Activated gamma-delta T cell (primary cell): ENCODE data around the gene TMEM51.
"Not testable (repeated sequence)": the region's sequence is repeated elsewhere in the genome, so short reads cannot be mapped to it uniquely, and the experiment has no call there.

Experiments
- DNase-seq: peaks from one replicate; lab custom pipeline; 2025; lab: John Stamatoyannopoulos, UW

Gene TMEM51

DNA sequence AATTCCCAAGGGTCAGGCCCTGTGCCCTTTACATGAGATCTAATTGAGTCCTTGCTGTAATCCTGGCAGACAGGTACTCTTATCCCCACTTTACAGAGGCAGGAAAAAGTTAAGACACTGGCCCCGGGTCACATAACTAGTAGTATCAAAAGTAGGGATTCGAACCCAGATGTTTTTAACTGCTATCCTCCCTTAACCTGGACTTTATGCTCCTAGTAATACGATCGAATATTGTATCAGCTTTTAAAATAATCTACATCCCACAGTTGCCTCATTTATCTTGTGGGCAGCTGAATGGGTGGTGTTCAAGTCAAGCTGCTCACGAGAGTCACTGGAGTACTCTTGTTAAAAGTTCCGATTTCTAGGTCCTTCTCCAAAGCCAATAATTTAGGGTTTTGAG lies 25.5 kb upstream of the TMEM51 start:
- no peak for DNase-seq

GRCh38 chr1:15128520-15129313 lies 24.8 kb upstream of the TMEM51 start:
- DNase-seq, result no peak

- DNase-seq, result no peak
Observed at GRCh38 chr1:15129944-15130343, 23.6 kb upstream of the TMEM51 start.

- DNase-seq, result no peak
Observed at GRCh38 chr1:15130607-15131006, 22.9 kb upstream of the TMEM51 start.

DNA sequence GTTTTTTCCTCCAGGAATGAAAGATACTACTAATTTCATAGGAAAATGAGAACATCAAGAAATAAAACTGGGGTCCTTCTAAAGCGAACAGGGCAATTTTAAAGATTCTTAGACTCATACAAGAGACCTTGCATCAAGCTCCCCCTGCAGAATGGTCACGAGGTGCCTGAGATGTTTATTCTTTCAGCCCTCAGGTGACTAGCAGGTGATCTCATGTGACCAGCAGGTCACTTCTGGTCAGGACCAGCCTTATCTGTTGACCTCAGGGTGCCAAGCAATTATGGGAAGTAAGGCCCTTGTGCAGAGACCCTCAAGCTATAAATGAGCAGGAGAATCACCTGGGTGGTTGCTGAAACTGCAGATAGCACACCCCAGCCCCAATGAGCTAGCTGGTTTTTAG lies 20.6 kb upstream of the TMEM51 start:
- DNase-seq, result no peak

- no peak for DNase-seq
Observed at GRCh38 chr1:15134285-15134684, 19.3 kb upstream of the TMEM51 start.

- not testable (repeated sequence) for DNase-seq
Observed at GRCh38 chr1:15135604-15136003, 17.9 kb upstream of the TMEM51 start.

DNA sequence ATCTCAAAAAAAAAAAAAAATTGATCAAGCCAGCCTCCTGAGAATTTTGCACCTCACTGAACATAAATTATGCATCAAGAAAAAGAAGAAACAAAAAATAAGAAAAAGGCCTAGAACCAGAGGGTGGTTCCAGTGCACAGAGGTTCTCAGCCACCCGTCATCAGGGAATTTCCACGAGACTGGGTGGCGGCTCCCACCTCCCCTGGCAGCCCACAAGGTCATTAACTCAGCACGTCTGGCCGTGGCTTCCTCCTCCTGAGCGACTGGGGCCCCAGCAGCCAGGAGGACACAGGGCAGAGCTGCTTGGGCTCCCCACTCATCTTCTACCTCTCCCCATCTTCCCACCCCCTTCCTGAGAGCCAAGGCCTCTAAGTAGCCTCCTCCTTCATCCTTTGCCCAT lies 15.7 kb upstream of the TMEM51 start:
- no peak for DNase-seq

- no peak for DNase-seq
Observed at GRCh38 chr1:15139654-15140350, 13.7 kb upstream of the TMEM51 start.

DNA sequence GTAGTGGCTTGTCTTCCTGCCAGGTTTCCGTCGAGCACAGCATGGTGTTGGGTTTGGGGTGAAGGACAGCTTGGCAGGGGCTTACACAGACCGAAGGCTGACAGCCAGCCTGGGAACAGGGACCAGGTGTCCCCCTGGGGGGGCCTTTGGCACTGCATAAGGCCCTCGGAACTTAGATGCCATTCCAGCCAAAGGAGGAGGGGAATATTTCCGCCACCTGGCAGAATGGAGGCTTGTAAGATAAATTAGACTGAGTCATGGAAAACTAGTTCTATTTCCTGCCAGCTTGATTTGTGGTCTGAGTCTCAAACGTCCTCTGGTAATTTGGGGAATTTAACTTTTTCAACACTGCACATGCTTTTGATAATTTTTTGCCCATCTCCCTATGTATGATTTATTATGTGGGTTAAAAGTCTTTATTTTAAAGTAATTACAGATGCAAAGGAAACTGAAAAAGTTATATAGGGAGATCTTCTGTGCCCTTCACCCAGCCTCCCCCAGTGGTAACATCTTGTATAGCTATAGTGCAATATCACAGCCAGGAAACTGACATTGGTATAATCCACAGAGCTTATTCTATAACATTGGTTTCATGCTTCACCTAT lies 11.5 kb upstream of the TMEM51 start:
- no peak for DNase-seq

DNA sequence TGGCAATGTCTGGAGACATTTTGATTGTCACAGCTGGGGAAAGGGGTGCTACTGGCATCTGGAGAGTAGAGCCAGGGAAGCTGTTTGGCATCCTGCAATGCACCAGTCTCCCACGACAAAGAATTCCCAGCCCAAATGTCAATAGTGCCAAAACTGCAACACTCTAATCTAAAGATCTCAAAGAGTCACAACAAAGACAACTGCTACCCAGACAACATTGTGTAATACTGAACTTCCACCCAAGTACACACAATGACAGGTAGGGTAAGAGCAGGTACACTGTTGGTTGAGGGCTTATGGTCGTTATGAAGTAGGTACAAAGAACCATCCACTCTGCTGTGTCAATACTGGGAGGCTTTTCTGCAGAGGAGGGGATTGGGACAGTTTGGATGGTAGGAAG lies 8.2 kb upstream of the TMEM51 start:
- no peak for DNase-seq

- DNase-seq, result no peak
Observed at GRCh38 chr1:15146142-15146680, 7.3 kb upstream of the TMEM51 start.

DNA sequence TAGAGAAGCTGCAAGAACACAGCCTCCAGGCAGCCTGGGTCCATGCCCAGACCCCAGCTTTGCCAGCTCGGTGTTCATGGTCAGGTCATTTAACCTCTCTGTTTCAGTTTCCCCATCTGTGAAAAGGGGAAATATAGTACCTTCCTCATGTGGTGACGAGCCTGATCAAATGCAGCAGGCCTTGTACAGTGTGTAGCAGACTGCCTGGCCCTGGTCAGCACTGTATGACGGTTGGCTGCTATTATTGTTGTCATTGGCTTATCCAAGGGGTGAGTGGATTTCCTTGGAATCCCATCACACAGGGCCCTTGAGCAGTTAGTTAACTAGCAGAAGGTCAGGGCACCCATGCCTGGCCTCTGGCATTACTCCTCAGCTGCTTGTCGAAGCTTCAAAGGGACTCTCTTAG lies 6.6 kb upstream of the TMEM51 start:
- no peak for DNase-seq

- no peak for DNase-seq
Observed at GRCh38 chr1:15148004-15148403, 5.5 kb upstream of the TMEM51 start.

GRCh38 chr1:15148475-15148874 lies 5.1 kb upstream of the TMEM51 start:
- no peak for DNase-seq

DNA sequence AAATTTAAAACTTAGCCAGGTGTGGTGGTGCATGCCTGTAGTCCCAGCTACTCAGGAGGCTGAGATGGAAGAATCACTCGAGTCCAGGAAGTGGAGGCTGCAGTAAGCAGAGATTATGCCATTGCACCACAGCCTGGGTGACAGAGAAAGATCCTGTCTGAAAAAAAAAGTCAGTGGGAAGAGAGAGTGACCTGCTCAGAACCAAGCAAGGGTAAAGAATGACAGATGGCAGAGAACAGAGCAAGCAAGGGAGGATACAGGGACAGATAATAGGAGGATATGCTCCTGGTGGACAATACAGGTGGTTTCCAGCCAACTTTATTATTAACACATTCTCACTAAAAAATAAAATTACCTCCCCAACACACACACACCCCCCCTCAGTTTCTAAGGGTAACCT lies 4.6 kb upstream of the TMEM51 start:
- DNase-seq, result no peak

DNA sequence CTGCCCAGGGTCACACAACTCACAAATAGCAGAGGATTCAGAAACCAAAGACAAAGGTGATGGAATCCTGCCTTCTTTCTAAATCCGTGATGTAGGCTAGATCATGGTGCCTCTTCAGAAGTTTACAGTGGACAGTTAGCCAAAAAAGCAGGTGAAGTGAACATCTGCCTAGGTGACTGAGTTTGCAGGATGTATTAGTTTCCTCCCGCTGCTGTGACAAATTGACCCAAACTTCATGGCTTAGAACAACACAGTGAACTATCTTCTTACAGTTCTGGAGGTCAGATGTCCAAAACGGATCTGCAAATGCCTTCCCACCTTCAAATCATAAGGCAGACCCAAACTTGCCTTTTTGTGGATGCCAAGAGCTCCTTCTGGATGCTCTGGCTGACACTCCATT lies 3.2 kb upstream of the TMEM51 start:
- no peak for DNase-seq

DNA sequence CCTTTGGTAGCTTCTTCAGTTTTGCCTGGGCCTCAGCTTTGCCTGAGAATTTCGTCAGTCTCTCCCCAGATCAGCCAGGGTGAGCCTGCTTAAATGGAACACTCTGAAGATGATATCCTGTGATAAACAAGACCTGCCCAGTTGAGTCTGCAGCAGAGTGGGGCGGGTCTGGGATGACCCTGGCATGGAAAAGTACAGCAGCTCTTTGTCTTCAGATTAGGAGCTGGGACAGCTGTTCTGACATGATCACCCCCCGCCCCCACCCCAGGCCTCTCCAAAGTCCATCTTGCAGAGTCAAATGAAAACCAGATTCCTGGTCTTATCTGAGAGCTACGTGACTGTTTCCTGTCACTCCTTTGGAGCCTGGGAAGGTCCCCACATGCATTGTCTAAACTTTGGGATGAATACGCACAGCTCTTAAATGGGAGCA lies 2.2 kb upstream of the TMEM51 start:
- DNase-seq, result no peak

GRCh38 chr1:15151871-15152270 lies 1.7 kb upstream of the TMEM51 start:
- DNase-seq, result no peak

DNA sequence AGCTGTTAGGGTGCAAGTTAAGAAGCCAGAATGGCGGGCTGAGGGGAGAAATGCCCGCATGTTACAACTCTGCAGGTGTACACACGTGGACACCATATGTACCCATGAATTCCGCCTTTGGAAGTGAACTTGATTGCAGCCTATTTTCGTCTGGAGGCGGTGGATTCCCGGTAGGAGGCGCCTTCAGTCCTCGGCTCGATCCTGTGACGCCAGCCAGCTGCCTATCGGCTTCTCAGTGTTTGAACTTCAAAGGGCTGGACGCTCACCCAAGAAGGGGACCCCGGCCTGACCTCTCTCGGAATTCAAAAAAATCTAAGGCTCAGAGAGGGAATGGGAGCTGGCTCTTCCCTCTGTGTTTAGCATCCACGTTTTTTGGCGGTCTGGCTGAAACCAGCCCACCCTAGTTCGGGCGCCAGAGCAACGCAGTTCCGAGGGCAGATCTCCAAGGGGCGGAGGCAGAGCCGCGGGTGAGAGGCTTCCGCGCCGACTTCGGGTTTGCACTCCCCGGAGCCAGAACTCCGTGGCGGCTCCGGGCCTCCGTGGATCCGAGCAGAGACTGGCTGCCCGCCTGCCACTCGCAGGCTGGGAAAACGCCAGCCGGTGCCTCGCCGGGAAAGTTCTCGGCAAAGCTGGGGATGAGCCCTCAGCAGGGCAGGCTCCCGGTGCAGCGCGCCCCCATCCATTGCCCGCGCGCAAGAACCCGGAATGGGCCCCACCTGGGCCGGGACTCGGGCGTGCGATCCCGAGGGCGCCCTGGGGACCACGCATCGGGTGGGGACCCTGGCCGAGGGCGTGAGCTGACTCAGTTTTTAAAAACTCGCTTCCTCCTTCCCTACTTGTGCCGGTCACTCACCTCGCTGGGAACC lies 996 bp upstream of the TMEM51 start:
- DNase-seq, result no peak

DNA sequence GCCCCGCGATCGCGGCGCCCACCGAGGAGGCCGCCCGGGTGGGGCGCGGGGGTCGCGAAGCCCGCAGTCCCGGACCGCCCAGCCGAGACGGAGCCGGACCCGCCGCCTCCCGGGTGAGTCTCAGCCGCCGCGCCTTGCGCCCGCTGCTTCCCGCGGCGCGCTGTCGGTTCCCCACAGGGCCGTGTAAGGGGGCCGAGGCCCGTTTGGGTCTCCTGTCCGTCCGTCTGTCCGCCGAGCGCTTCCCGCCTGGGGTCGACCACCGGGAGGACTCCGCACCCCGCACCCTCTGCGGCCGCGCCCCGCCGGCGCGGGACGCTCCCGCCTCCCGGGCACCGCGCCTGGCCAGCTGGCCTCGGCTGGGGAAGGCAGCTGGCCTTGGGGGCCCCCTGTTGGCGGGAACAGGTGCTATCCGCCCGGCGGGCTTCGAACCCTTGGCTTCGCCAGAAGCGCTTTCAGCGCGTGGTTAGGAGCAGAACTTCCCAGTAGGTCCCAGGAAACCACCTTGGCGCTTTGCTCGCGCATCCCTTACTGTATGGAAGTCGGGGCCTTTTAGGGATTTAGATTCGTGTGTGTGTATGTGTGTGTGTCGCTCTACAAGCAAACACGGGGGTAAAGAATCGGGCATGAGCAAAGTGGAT lies 414 bp downstream of the TMEM51 start:
- no peak for DNase-seq
